K562 (cell line): ENCODE data around the gene LY6G6D. TPM values are rescaled to one million over a fixed set of nuclear protein-coding genes. Genes with fewer than 3 reads are reported as not detected.

ENCODE experiments used
- CBX2 ChIP-seq: fragments of 200-600 bp; sonication (generic); IDR thresholded peaks from one replicate; pipeline ENCODE4 v1.6.1; 2012; ENCODE audit warnings: mild to moderate bottlenecking, low read length, inconsistent platforms; ENCODE audit not compliant: insufficient read depth, poor library complexity, severe bottlenecking
- COPS2 ChIP-seq: fragments of 450-650 bp; conservative IDR thresholded peaks from 2 replicates; pipeline ENCODE4 v1.6.1; 2016; ENCODE audit warnings: mild to moderate bottlenecking, moderate library complexity
- CTBP1 ChIP-seq: fragments of 450-650 bp; IDR thresholded peaks from 2 replicates; pipeline ENCODE4 v1.6.1; 2016; ENCODE audit warnings: borderline replicate concordance
- EWSR1 ChIP-seq: fragments of 450-650 bp; IDR thresholded peaks from 2 replicates; pipeline ENCODE4 v1.6.1; 2018; ENCODE audit warnings: borderline replicate concordance, mild to moderate bottlenecking, low read depth, moderate library complexity; ENCODE audit not compliant: partially characterized antibody
- GTF2F1 ChIP-seq: IDR thresholded peaks from 2 replicates; pipeline ENCODE4 v1.6.1; 2011; ENCODE audit warnings: low read depth, low read length, improper control_type of control experiment
- ILF3 ChIP-seq: fragments of 450-650 bp; IDR thresholded peaks from 2 replicates; pipeline ENCODE4 v1.6.1; 2018; ENCODE audit warnings: antibody characterized with exemption, mild to moderate bottlenecking, moderate library complexity, borderline replicate concordance
- PATZ1 ChIP-seq: fragments of 250-450 bp; sonication (Bioruptor Pico); IDR thresholded peaks from 2 replicates; pipeline ENCODE4 v1.5.0; 2020; ENCODE audit warnings: mild to moderate bottlenecking, borderline replicate concordance
- PKNOX1 ChIP-seq: fragments of 450-650 bp; IDR thresholded peaks from 2 replicates; pipeline ENCODE4 v1.6.1; 2016
- TCF3 ChIP-seq: sonication (generic); formaldehyde crosslinking; IDR thresholded peaks from 2 replicates; pipeline ENCODE4 v1.4.0; 2020; ENCODE audit warnings: mild to moderate bottlenecking, missing genetic modification reagents
- ZMIZ1 ChIP-seq, 2 experiments: fragments of 150-350 bp in 1 of 2; IDR thresholded peaks; 2 replicates each; pipeline ENCODE4 v1.6.1; 2012 to 2016; ENCODE audit warnings: low read depth in 2 of 2, low read length in 2 of 2, mild to moderate bottlenecking in 1 of 2, moderate library complexity in 1 of 2
- ZNF263 ChIP-seq: sonication (generic); formaldehyde crosslinking; IDR thresholded peaks from 2 replicates; pipeline ENCODE4 v1.8.0; 2022; ENCODE audit warnings: mild to moderate bottlenecking, missing genetic modification reagents, borderline replicate concordance
- ZNF778 ChIP-seq: fragments of 450-650 bp; formaldehyde crosslinking; IDR thresholded peaks from 2 replicates; pipeline ENCODE4 v1.4.0; 2020; ENCODE audit warnings: mild to moderate bottlenecking, moderate library complexity
- polyA plus RNA-seq, 8 experiments: library from polyadenylated mRNA; depleted of rRNA in 4 of 8; stranded (reverse) in 5 of 8; unstranded in 3 of 8; fragments of >200 nt; fragmentation: Nextera tagmentation in 2 of 8; fragmentation: Illumina TruSeq in 1 of 8; extraction: Ambion mirVana in 2 of 8; extraction: Trizol in 1 of 8; gene quantifications; 2 replicates each; pipeline versions ENCODE4 v1.2.1 to v1.2.3, GENCODE V29; 2011 to 2014; ENCODE audit warnings: inconsistent platforms in 1 of 8, missing spikeins in 1 of 8
- total RNA-seq, 7 experiments: library from RNA; depleted of rRNA in 6 of 7; stranded (reverse); fragments of >200 nt in 6 of 7; fragmentation: Illumina TruSeq in 2 of 7; extraction: Trizol in 2 of 7; gene quantifications; 2 replicates each; pipeline versions ENCODE4 v1.2.1 to v1.2.3, GENCODE V29; 2011 to 2021; ENCODE audit warnings: low replicate concordance in 1 of 7
- TF ChIP-seq, protein P1 (sequence below): fragments of 250-450 bp; sonication (Bioruptor Pico); IDR thresholded peaks from 2 replicates; pipeline ENCODE4 v1.5.1; 2021; ENCODE audit warnings: mild to moderate bottlenecking
- TF ChIP-seq, protein P2 (sequence below): sonication (generic); formaldehyde crosslinking; IDR thresholded peaks from 2 replicates; pipeline ENCODE4 v1.8.0; 2022; ENCODE audit warnings: mild to moderate bottlenecking, missing genetic modification reagents

The LY6G6D gene
- total and polyA plus RNA-seq, 9 of the 15 experiments (the other 6 are each of a cell fraction or from before 2014, with no cell fraction given): 0.30 to 0.38 TPM; not detected in 7

- TF ChIP-seq PKNOX1: no peak
- peak; percentile 75; the same call in 1 of the 2 replicates for TF ChIP-seq ZNF778 (CRISPR knock-in tag)
- peak in 1 of 2 experiments; percentile 74; a peak in 2 of 4 replicates for TF ChIP-seq ZMIZ1 (IDR thresholded peaks at IDR 0.05; ENCODE audit: low read depth in 2 of 2, low read length in 2 of 2)
- TF ChIP-seq, protein P1, sequence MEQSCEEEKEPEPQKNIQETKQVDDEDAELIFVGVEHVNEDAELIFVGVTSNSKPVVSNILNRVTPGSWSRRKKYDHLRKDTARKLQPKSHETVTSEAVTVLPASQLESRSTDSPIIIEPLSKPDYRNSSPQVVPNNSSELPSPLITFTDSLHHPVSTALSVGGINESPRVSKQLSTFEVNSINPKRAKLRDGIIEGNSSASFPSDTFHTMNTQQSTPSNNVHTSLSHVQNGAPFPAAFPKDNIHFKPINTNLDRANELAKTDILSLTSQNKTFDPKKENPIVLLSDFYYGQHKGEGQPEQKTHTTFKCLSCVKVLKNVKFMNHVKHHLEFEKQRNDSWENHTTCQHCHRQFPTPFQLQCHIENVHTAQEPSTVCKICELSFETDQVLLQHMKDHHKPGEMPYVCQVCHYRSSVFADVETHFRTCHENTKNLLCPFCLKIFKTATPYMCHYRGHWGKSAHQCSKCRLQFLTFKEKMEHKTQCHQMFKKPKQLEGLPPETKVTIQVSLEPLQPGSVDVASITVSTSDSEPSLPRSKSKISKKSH (CRISPR knock-in tag): peak; percentile 99
- TF ChIP-seq COPS2: no peak
- TF ChIP-seq, protein P2, sequence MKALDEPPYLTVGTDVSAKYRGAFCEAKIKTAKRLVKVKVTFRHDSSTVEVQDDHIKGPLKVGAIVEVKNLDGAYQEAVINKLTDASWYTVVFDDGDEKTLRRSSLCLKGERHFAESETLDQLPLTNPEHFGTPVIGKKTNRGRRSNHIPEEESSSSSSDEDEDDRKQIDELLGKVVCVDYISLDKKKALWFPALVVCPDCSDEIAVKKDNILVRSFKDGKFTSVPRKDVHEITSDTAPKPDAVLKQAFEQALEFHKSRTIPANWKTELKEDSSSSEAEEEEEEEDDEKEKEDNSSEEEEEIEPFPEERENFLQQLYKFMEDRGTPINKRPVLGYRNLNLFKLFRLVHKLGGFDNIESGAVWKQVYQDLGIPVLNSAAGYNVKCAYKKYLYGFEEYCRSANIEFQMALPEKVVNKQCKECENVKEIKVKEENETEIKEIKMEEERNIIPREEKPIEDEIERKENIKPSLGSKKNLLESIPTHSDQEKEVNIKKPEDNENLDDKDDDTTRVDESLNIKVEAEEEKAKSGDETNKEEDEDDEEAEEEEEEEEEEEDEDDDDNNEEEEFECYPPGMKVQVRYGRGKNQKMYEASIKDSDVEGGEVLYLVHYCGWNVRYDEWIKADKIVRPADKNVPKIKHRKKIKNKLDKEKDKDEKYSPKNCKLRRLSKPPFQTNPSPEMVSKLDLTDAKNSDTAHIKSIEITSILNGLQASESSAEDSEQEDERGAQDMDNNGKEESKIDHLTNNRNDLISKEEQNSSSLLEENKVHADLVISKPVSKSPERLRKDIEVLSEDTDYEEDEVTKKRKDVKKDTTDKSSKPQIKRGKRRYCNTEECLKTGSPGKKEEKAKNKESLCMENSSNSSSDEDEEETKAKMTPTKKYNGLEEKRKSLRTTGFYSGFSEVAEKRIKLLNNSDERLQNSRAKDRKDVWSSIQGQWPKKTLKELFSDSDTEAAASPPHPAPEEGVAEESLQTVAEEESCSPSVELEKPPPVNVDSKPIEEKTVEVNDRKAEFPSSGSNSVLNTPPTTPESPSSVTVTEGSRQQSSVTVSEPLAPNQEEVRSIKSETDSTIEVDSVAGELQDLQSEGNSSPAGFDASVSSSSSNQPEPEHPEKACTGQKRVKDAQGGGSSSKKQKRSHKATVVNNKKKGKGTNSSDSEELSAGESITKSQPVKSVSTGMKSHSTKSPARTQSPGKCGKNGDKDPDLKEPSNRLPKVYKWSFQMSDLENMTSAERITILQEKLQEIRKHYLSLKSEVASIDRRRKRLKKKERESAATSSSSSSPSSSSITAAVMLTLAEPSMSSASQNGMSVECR: peak; percentile 78
- peak; percentile 36; the same call in 1 of the 2 replicates for TF ChIP-seq TCF3
- no peak for TF ChIP-seq ZNF263 (CRISPR knock-in tag)
- no peak for TF ChIP-seq EWSR1
- TF ChIP-seq GTF2F1: no peak
- no peak for TF ChIP-seq ILF3
- no peak for TF ChIP-seq CBX2
- TF ChIP-seq PATZ1 (CRISPR knock-in tag): peak; percentile 99
- TF ChIP-seq CTBP1: no peak
Measured at GRCh38 chr6:31729979-31730630, 15.0 kb downstream of the LY6G6D start (continued).
